GM23338 (cell line): ENCODE measurements around the gene CMYA5. TPM values are rescaled to one million over a fixed set of nuclear protein-coding genes. Genes with fewer than 3 reads are reported as not detected.
"Not testable (repeated sequence)": the region's sequence is repeated elsewhere in the genome, so short reads cannot be mapped to it uniquely, and the experiment has no call there.

ENCODE experiments used
- ATAC-seq: fragments of 200-7000 bp; cut with Tn5 transposase; 3 replicates; pipeline ENCODE4 v1.9.1; 2020
- DNase-seq: peaks from one replicate; pipeline ENCODE4 v3.0.0-alpha.2; 2015; ENCODE audit warnings: low spot score
- H2AFZ ChIP-seq: fragments of 200-600 bp; sonication (generic); 2 replicates; pipeline ENCODE4 v1.8.0; 2016; ENCODE audit warnings: antibody characterized with exemption, mild to moderate bottlenecking, moderate library complexity
- H3F3A ChIP-seq: fragments of 200-600 bp; sonication (generic); replicated peaks from 2 replicates; pipeline ENCODE4 v1.8.0; 2017; ENCODE audit warnings: antibody characterized with exemption, mixed run types, low read depth
- H3K27ac ChIP-seq: fragments of 200-600 bp; sonication (generic); 2 replicates; pipeline ENCODE4 v1.6.1; 2016; ENCODE audit warnings: low read depth
- H3K27me3 ChIP-seq: fragments of 200-600 bp; sonication (generic); 2 replicates; pipeline ENCODE4 v1.8.0; 2016; ENCODE audit warnings: mild to moderate bottlenecking, mixed run types, moderate library complexity; ENCODE audit not compliant: insufficient read depth
- H3K36me3 ChIP-seq: fragments of 200-600 bp; sonication (generic); 2 replicates; pipeline ENCODE4 v1.8.0; 2016; ENCODE audit warnings: mild to moderate bottlenecking; ENCODE audit not compliant: insufficient read depth
- H3K4me1 ChIP-seq: fragments of 200-600 bp; sonication (generic); 2 replicates; pipeline ENCODE4 v1.8.0; 2016; ENCODE audit warnings: mild to moderate bottlenecking, moderate library complexity; ENCODE audit not compliant: insufficient read depth
- H3K4me2 ChIP-seq: fragments of 200-600 bp; sonication (generic); 2 replicates; pipeline ENCODE4 v1.7.1; 2017; ENCODE audit warnings: mixed run types
- H3K4me3 ChIP-seq: fragments of 200-600 bp; sonication (generic); 2 replicates; pipeline ENCODE4 v1.6.1; 2016; ENCODE audit warnings: mixed run types
- H3K79me2 ChIP-seq: fragments of 200-600 bp; sonication (generic); replicated peaks from 2 replicates; pipeline ENCODE4 v1.8.0; 2017; ENCODE audit warnings: mild to moderate bottlenecking; ENCODE audit not compliant: insufficient read depth
- H3K9me2 ChIP-seq: fragments of 200-600 bp; sonication (generic); 2 replicates; pipeline ENCODE4 v1.8.0; 2017; ENCODE audit not compliant: insufficient read depth
- H4K20me1 ChIP-seq: fragments of 200-600 bp; sonication (generic); replicated peaks from 2 replicates; pipeline ENCODE4 v1.8.0; 2017; ENCODE audit warnings: mild to moderate bottlenecking; ENCODE audit not compliant: insufficient read depth
- H3K27ac Mint-ChIP-seq: 2 replicates; pipeline ENCODE4 v1.8.0; 2020; ENCODE audit warnings: inconsistent platforms, mild to moderate bottlenecking, moderate library complexity, mixed read lengths
- H3K27me3 Mint-ChIP-seq: 3 replicates; pipeline ENCODE4 v1.8.0; 2022; ENCODE audit warnings: low read depth, mild to moderate bottlenecking, moderate library complexity, mixed read lengths, inconsistent platforms; ENCODE audit not compliant: insufficient read depth, poor library complexity
- H3K36me3 Mint-ChIP-seq: 3 replicates; pipeline ENCODE4 v1.8.0; 2021; ENCODE audit warnings: low read depth, mild to moderate bottlenecking, inconsistent platforms, moderate library complexity, mixed read lengths
- H3K4me1 Mint-ChIP-seq: 3 replicates; pipeline ENCODE4 v1.8.0; 2020; ENCODE audit warnings: mild to moderate bottlenecking, inconsistent platforms, mixed read lengths
- H3K4me3 Mint-ChIP-seq: 3 replicates; pipeline ENCODE4 v1.8.0; 2021; ENCODE audit warnings: moderate library complexity, mild to moderate bottlenecking, inconsistent platforms, mixed read lengths
- H3K9me3 Mint-ChIP-seq: 3 replicates; pipeline ENCODE4 v1.8.0; 2020; ENCODE audit warnings: moderate library complexity, mild to moderate bottlenecking, inconsistent platforms, mixed read lengths
- CREB1 ChIP-seq: fragments of 250-450 bp; sonication (Bioruptor Pico); IDR thresholded peaks from 2 replicates; pipeline ENCODE4 v1.5.0; 2020; ENCODE audit warnings: low read depth, mild to moderate bottlenecking, moderate library complexity
- EZH2 ChIP-seq: fragments of 200-600 bp; sonication (generic); IDR thresholded peaks from one replicate; pipeline ENCODE4 v1.8.0; 2017; ENCODE audit warnings: antibody characterized with exemption, mild to moderate bottlenecking, low read depth; ENCODE audit not compliant: unreplicated experiment
- EZH2phosphoT487 ChIP-seq: fragments of 200-600 bp; sonication (generic); IDR thresholded peaks from one replicate; pipeline ENCODE4 v1.8.1; 2018; ENCODE audit warnings: antibody characterized with exemption; ENCODE audit not compliant: unreplicated experiment
- NANOG ChIP-seq: IDR thresholded peaks from 2 replicates; pipeline ENCODE4 v1.6.1; 2016; ENCODE audit warnings: antibody characterized with exemption, borderline replicate concordance
- STAT1 ChIP-seq: IDR thresholded peaks from one replicate; pipeline ENCODE4 v1.6.1; 2016; ENCODE audit warnings: antibody characterized with exemption; ENCODE audit not compliant: unreplicated experiment
- ZNF114 ChIP-seq: fragments of 250-450 bp; sonication (Bioruptor Pico); IDR thresholded peaks from 2 replicates; pipeline ENCODE4 v1.5.0; 2020; ENCODE audit warnings: mild to moderate bottlenecking, moderate library complexity
- ZNF331 ChIP-seq: fragments of 250-450 bp; sonication (Bioruptor Pico); IDR thresholded peaks from 2 replicates; pipeline ENCODE4 v1.5.0; 2020; ENCODE audit warnings: low read depth, mild to moderate bottlenecking, moderate library complexity
- polyA plus RNA-seq: library from polyadenylated mRNA; unstranded; fragments of >200 nt; fragmentation: Nextera tagmentation; extraction: Ambion mirVana; gene quantifications from 2 replicates; pipeline ENCODE4 v1.2.1, GENCODE V29; 2016
- total RNA-seq: library from RNA; depleted of rRNA; stranded (reverse); fragments of >200 nt; shearing (Covaris generic); gene quantifications from 2 replicates; pipeline ENCODE4 v1.2.3, GENCODE V29; 2014
- TF ChIP-seq, protein P1 (sequence below), 2 experiments: fragments of 200-600 bp in 1 of 2; sonication (generic) in 1 of 2; conservative IDR thresholded peaks; 2 replicates each; pipeline versions ENCODE4 v1.5.1 to v1.6.1; 2016 to 2017; ENCODE audit warnings: antibody characterized with exemption in 2 of 2, low read depth in 2 of 2, mild to moderate bottlenecking in 2 of 2, moderate library complexity in 1 of 2
- TF ChIP-seq, protein P2 (sequence below): IDR thresholded peaks from 2 replicates; pipeline ENCODE4 v1.6.1; 2016; ENCODE audit warnings: antibody characterized with exemption

The CMYA5 gene
- total and polyA plus RNA-seq, 2 experiments from 2014 or later, result 0.45 to 0.49 TPM

DNA sequence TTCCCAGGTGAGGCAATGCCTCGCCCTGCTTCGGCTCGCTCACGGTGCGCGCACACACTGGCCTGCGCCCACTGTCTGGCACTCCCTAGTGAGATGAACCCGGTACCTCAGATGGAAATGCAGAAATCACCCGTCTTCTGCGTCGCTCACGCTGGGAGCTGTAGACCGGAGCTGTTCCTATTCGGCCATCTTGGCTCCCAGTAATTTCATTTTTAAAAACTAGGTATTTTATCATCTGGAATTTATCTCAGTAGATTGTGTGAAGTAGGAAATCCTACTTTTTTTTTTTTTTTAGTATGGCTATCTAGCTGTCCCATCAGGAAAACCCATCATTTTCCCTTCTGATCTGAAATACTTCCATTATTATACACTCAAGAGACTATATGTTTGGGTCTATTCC lies 95.1 kb downstream of the CMYA5 start:
- H3K27me3 Mint-ChIP-seq, H3K4me1 Mint-ChIP-seq, H4K20me1 ChIP-seq, DNase-seq, H3K9me2 ChIP-seq, ATAC-seq, H3K36me3 Mint-ChIP-seq, H3K36me3 ChIP-seq, H3K4me1 ChIP-seq, H3F3A ChIP-seq, H3K79me2 ChIP-seq, H3K9me3 Mint-ChIP-seq, H3K27me3 ChIP-seq: not testable (repeated sequence)
- Histone ChIP-seq H2AFZ (peak overlapping the region; percentile 66; the same call in 1 of the 2 replicates), H3K4me3 (peak overlapping the region; percentile 53), H3K4me2 (peak overlapping the region; percentile 83), H3K27ac (peak overlapping the region; percentile 53; the same call in 1 of the 2 replicates)
- Mint-ChIP-seq H3K27ac (0 out of 2 replicates have a peak overlapping the region, but pooled peaks have one; percentile 70), H3K4me3 (peak overlapping the region; percentile 71)

DNA sequence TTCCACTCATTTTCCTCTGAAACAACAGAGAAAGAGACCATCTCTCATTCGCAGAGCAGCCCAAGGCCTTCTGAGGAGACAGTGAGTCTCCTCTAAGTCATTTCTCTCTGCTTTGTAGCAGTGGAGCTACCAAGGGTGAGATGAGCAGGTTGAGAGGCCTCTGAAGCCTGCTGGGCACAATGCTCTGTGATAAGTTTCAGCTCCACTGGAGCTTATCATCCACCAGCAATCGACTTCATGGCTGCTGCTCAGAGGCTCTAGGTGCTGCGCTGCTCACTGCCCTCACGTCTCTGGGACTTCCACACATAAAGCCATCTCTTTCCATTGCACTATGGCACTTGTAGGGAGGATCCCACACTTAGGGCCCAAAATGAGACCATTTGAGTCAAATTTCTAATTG lies 96.3 kb downstream of the CMYA5 start:
- Histone ChIP-seq H3K4me3 (no peak overlapping the region), H3K27me3 (no peaks in the 10 kb centered on the region), H3K27ac (no peak overlapping the region), H3K4me1 (peaks cover 4% of the 10 kb centered on the region; the same call in 1 of the 2 replicates), H3K36me3 (no peaks in the 10 kb centered on the region), H3F3A (no peaks in the 10 kb centered on the region), H4K20me1 (no peaks in the 10 kb centered on the region), H3K9me2 (no peaks in the 10 kb centered on the region), H3K79me2 (no peaks in the 10 kb centered on the region), H2AFZ (no peak overlapping the region; the same call in 1 of the 2 replicates), H3K4me2 (no peak overlapping the region)
- ATAC-seq (no peak), DNase-seq (no peak)
- TF ChIP-seq ZNF114 (CRISPR knock-in tag), result no peak
- TF ChIP-seq NANOG, result no peak
- TF ChIP-seq, protein P1, sequence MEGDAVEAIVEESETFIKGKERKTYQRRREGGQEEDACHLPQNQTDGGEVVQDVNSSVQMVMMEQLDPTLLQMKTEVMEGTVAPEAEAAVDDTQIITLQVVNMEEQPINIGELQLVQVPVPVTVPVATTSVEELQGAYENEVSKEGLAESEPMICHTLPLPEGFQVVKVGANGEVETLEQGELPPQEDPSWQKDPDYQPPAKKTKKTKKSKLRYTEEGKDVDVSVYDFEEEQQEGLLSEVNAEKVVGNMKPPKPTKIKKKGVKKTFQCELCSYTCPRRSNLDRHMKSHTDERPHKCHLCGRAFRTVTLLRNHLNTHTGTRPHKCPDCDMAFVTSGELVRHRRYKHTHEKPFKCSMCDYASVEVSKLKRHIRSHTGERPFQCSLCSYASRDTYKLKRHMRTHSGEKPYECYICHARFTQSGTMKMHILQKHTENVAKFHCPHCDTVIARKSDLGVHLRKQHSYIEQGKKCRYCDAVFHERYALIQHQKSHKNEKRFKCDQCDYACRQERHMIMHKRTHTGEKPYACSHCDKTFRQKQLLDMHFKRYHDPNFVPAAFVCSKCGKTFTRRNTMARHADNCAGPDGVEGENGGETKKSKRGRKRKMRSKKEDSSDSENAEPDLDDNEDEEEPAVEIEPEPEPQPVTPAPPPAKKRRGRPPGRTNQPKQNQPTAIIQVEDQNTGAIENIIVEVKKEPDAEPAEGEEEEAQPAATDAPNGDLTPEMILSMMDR (conservative IDR thresholded peaks at IDR 0.05; ENCODE audit: low read depth in 2 of 2), result no peak
- TF ChIP-seq EZH2phosphoT487, result no peak
- TF ChIP-seq, protein P2, sequence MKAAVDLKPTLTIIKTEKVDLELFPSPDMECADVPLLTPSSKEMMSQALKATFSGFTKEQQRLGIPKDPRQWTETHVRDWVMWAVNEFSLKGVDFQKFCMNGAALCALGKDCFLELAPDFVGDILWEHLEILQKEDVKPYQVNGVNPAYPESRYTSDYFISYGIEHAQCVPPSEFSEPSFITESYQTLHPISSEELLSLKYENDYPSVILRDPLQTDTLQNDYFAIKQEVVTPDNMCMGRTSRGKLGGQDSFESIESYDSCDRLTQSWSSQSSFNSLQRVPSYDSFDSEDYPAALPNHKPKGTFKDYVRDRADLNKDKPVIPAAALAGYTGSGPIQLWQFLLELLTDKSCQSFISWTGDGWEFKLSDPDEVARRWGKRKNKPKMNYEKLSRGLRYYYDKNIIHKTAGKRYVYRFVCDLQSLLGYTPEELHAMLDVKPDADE, result no peak
- TF ChIP-seq CREB1 (CRISPR knock-in tag), result no peak
- no peak for TF ChIP-seq EZH2
- no peak for TF ChIP-seq ZNF331 (CRISPR knock-in tag)
- TF ChIP-seq STAT1, result no peak
- Mint-ChIP-seq H3K27ac (no peak overlapping the region), H3K27me3 (peaks cover 2% of the 10 kb centered on the region), H3K9me3 (no peaks in the 10 kb centered on the region; the same call in 2 of the 3 replicates), H3K4me1 (no peaks in the 10 kb centered on the region; the same call in 2 of the 3 replicates), H3K36me3 (peaks cover 3% of the 10 kb centered on the region; the same call in 1 of the 3 replicates), H3K4me3 (peak overlapping the region; percentile 9; the same call in 1 of the 3 replicates)
